ENCODE measurements around the gene FHAD1. TPM values are rescaled to one million over a fixed set of nuclear protein-coding genes. Genes with fewer than 3 reads are reported as not detected.

FHAD1 gene
- total and polyA plus RNA-seq, 11 donors, result 0.06 to 1.1 (median 0.12) TPM; not detected in 4

GRCh38 chr1:15271196-15271595, 24.2 kb downstream of the FHAD1 start:
- H3K9me3 ChIP-seq, result no peaks in the 10 kb centered on the region
- TF ChIP-seq CTCF (IDR thresholded peaks at IDR 0.05) (no peak), POLR2A (IDR thresholded peaks at IDR 0.05) (no peak)
- peaks cover 0 to 7% (median 0%) of the 10 kb centered on the region in 9 donors for H3K27me3 ChIP-seq
- peaks cover 0 to 10% (median 2%) of the 10 kb centered on the region in 12 donors for H3K4me1 ChIP-seq
- H3K4me3 ChIP-seq, result no peak overlapping the region
- 78 to 90% (median 88%) methylated on average over 6 to 7 of the region's 7 CpGs for WGBS, 4 donors
- DNase-seq (no peak), ATAC-seq (no peak)
- H3K36me3 ChIP-seq, result no peaks in the 10 kb centered on the region
- intact Hi-C loops (cut with DNase I), result loop anchor here in 4 of 10 donors (5.0 kb wide), 2 partner anchors 119 to 144 kb away; partner anchors contain the start of gene TMEM51 (in 4 of the 4)
- H3K27ac ChIP-seq, result no peak overlapping the region

GRCh38 chr1:15272009-15272781, 25.2 kb downstream of the FHAD1 start:
- TF ChIP-seq POLR2A (IDR thresholded peaks at IDR 0.05) (no peak), CTCF (IDR thresholded peaks at IDR 0.05) (peak; percentile 56 to 84 (median 76))
- peak in 4 of 5 donors; percentile 49 to 66 (median 53) for DNase-seq
- Histone ChIP-seq H3K9me3 (no peaks in the 10 kb centered on the region), H3K36me3 (no peaks in the 10 kb centered on the region), H3K4me3 (no peak overlapping the region), H3K27ac (no peak overlapping the region), H3K27me3 (peaks cover 0 to 7% (median 0%) of the 10 kb centered on the region in 9 donors), H3K4me1 (peaks cover 0 to 20% (median 2%) of the 10 kb centered on the region in 12 donors)
- peak in 3 of 4 donors; percentile 88 to 93 (median 92) for ATAC-seq
- WGBS, 4 donors, result 31 to 37% (median 33%) methylated on average over 23 to 26 of the region's 26 CpGs
- intact Hi-C loops (cut with DNase I), result loop anchor here (1.0 to 5.0 kb wide), 8 partner anchors 119 to 145 kb away; partner anchors contain the start of gene TMEM51 (in 8 of the 10)

- DNase-seq (no peak), ATAC-seq (no peak)
- H3K4me1 ChIP-seq, result peaks cover 0 to 23% (median 2%) of the 10 kb centered on the region in 12 donors
- H3K4me3 ChIP-seq, result no peak overlapping the region
- intact Hi-C loops (cut with DNase I), result loop anchor here (1.0 to 5.0 kb wide), 8 partner anchors 120 to 146 kb away; partner anchors contain the start of gene TMEM51 (in 8 of the 10)
- 37 to 49% (median 42%) methylated on average over 7 of the region's 7 CpGs for WGBS, 4 donors
- H3K27ac ChIP-seq, result no peak overlapping the region
- H3K36me3 ChIP-seq, result no peaks in the 10 kb centered on the region
- no peak for TF ChIP-seq CTCF (IDR thresholded peaks at IDR 0.05)
- TF ChIP-seq POLR2A (IDR thresholded peaks at IDR 0.05), result no peak
- no peaks in the 10 kb centered on the region for H3K9me3 ChIP-seq
- peaks cover 0 to 7% (median 0%) of the 10 kb centered on the region in 9 donors for H3K27me3 ChIP-seq
Measured at GRCh38 chr1:15272782-15273127, 25.7 kb downstream of the FHAD1 start.

- WGBS, 4 donors, result 81 to 88% (median 84%) methylated on average over 2 of the region's 2 CpGs
- no peak overlapping the region for H3K4me3 ChIP-seq
- H3K27ac ChIP-seq, result no peak overlapping the region
- ATAC-seq (no peak), DNase-seq (no peak)
- H3K36me3 ChIP-seq, result no peaks in the 10 kb centered on the region
- H3K27me3 ChIP-seq, result peaks cover 0 to 7% (median 0%) of the 10 kb centered on the region in 9 donors
- H3K9me3 ChIP-seq, result no peaks in the 10 kb centered on the region
- peaks cover 0 to 23% (median 2%) of the 10 kb centered on the region in 12 donors for H3K4me1 ChIP-seq
- TF ChIP-seq POLR2A (IDR thresholded peaks at IDR 0.05), result no peak
- TF ChIP-seq CTCF (IDR thresholded peaks at IDR 0.05), result no peak
- intact Hi-C loops (cut with DNase I), result loop anchor here in 9 of 10 donors (2.0 to 5.0 kb wide), 6 partner anchors 120 to 146 kb away; partner anchors contain the start of gene TMEM51 (in 8 of the 9)
Measured at GRCh38 chr1:15273274-15273673, 26.3 kb downstream of the FHAD1 start.
